ENCODE data around the gene TMEM18. TPM values are rescaled to one million over a fixed set of nuclear protein-coding genes. Genes with fewer than 3 reads are reported as not detected.

Gene TMEM18
- total and polyA plus RNA-seq, 4 donors: 17.8 to 26.2 (median 22.0) TPM

GRCh38 chr2:665340-666073, 11.7 kb downstream of the TMEM18 start:
- intact Hi-C loops (cut with DNase I): no loop called here
- ATAC-seq (ENCODE audit: low FRiP score) (no peak), DNase-seq (no peak)
- no peaks in the 10 kb centered on the region for H3K27me3 ChIP-seq (ENCODE audit: control insufficient read depth in 1 of 2, insufficient read depth in 2 of 2, low read length in 1 of 2)
- H3K9me3 ChIP-seq (ENCODE audit: control insufficient read depth, low read length): peaks cover 9% of the 10 kb centered on the region
- 99% methylated on average over 4 of the region's 4 CpGs for WGBS, 2 donors
- H3K4me1 ChIP-seq (ENCODE audit: control insufficient read depth in 1 of 2, insufficient read depth in 2 of 2, low read length in 2 of 2): no peaks in the 10 kb centered on the region
- H3K36me3 ChIP-seq (ENCODE audit: control insufficient read depth in 1 of 2, insufficient read depth in 2 of 2, low read length in 1 of 2): peaks cover 3 to 10% of the 10 kb centered on the region in 2 donors
- H3K27ac ChIP-seq (ENCODE audit: low read depth in 1 of 2, low read length in 2 of 2): no peak overlapping the region
- H3K4me3 ChIP-seq (ENCODE audit: low read length in 2 of 2): no peak overlapping the region

- H3K27ac ChIP-seq (ENCODE audit: low read depth in 1 of 2, low read length in 2 of 2): no peak overlapping the region
- intact Hi-C loops (cut with DNase I): no loop called here
- ATAC-seq (ENCODE audit: low FRiP score) (no peak), DNase-seq (no peak)
- peaks cover 3 to 10% of the 10 kb centered on the region in 2 donors for H3K36me3 ChIP-seq (ENCODE audit: control insufficient read depth in 1 of 2, insufficient read depth in 2 of 2, low read length in 1 of 2)
- H3K9me3 ChIP-seq (ENCODE audit: control insufficient read depth, low read length): peaks cover 9% of the 10 kb centered on the region
- no peak overlapping the region for H3K4me3 ChIP-seq (ENCODE audit: low read length in 2 of 2)
- H3K4me1 ChIP-seq (ENCODE audit: control insufficient read depth in 1 of 2, insufficient read depth in 2 of 2, low read length in 2 of 2): no peaks in the 10 kb centered on the region
- 92 to 95% methylated on average over 3 of the region's 3 CpGs for WGBS, 2 donors
- H3K27me3 ChIP-seq (ENCODE audit: control insufficient read depth in 1 of 2, insufficient read depth in 2 of 2, low read length in 1 of 2): no peaks in the 10 kb centered on the region
These were observed 13.1 kb downstream of the TMEM18 start for GRCh38 chr2:664063-664462.

GRCh38 chr2:663221-663620, 14.0 kb downstream of the TMEM18 start:
- Histone ChIP-seq H3K4me3 (ENCODE audit: low read length in 2 of 2) (no peak overlapping the region), H3K36me3 (ENCODE audit: control insufficient read depth in 1 of 2, insufficient read depth in 2 of 2, low read length in 1 of 2) (peaks cover 3 to 8% of the 10 kb centered on the region in 2 donors), H3K27me3 (ENCODE audit: control insufficient read depth in 1 of 2, insufficient read depth in 2 of 2, low read length in 1 of 2) (no peaks in the 10 kb centered on the region), H3K4me1 (ENCODE audit: control insufficient read depth in 1 of 2, insufficient read depth in 2 of 2, low read length in 2 of 2) (no peaks in the 10 kb centered on the region), H3K27ac (ENCODE audit: low read depth in 1 of 2, low read length in 2 of 2) (no peak overlapping the region), H3K9me3 (ENCODE audit: control insufficient read depth, low read length) (peaks cover 9% of the 10 kb centered on the region)
- intact Hi-C loops (cut with DNase I): no loop called here
- DNase-seq (no peak), ATAC-seq (ENCODE audit: low FRiP score) (no peak)
- 81 to 88% methylated on average over 13 of the region's 13 CpGs for WGBS, 2 donors

- ATAC-seq (ENCODE audit: low FRiP score): peak; percentile 11
- 86 to 87% methylated on average over 12 of the region's 12 CpGs for WGBS, 2 donors
These were observed 15.9 kb downstream of the TMEM18 start for GRCh38 chr2:661360-661635.

GRCh38 chr2:660586-661359, 16.4 kb downstream of the TMEM18 start:
- Histone ChIP-seq H3K9me3 (ENCODE audit: control insufficient read depth, low read length) (peaks cover 4% of the 10 kb centered on the region), H3K27me3 (ENCODE audit: control insufficient read depth in 1 of 2, insufficient read depth in 2 of 2, low read length in 1 of 2) (no peaks in the 10 kb centered on the region), H3K36me3 (ENCODE audit: control insufficient read depth in 1 of 2, insufficient read depth in 2 of 2, low read length in 1 of 2) (peaks cover 0 to 2% of the 10 kb centered on the region in 2 donors), H3K27ac (ENCODE audit: low read depth in 1 of 2, low read length in 2 of 2) (no peak overlapping the region), H3K4me3 (ENCODE audit: low read length in 2 of 2) (no peak overlapping the region), H3K4me1 (ENCODE audit: control insufficient read depth in 1 of 2, insufficient read depth in 2 of 2, low read length in 2 of 2) (no peaks in the 10 kb centered on the region)
- ATAC-seq (ENCODE audit: low FRiP score): peak; percentile 46
- intact Hi-C loops (cut with DNase I): no loop called here
- 43 to 50% methylated on average over 28 to 29 of the region's 29 CpGs for WGBS, 2 donors
- DNase-seq: no peak

More at GRCh38 chr2:661360-661635, 15.9 kb downstream of the TMEM18 start:
- Histone ChIP-seq H3K9me3 (ENCODE audit: control insufficient read depth, low read length) (peaks cover 9% of the 10 kb centered on the region), H3K4me3 (ENCODE audit: low read length in 2 of 2) (no peak overlapping the region), H3K36me3 (ENCODE audit: control insufficient read depth in 1 of 2, insufficient read depth in 2 of 2, low read length in 1 of 2) (peaks cover 2 to 6% of the 10 kb centered on the region in 2 donors), H3K27ac (ENCODE audit: low read depth in 1 of 2, low read length in 2 of 2) (no peak overlapping the region), H3K27me3 (ENCODE audit: control insufficient read depth in 1 of 2, insufficient read depth in 2 of 2, low read length in 1 of 2) (no peaks in the 10 kb centered on the region), H3K4me1 (ENCODE audit: control insufficient read depth in 1 of 2, insufficient read depth in 2 of 2, low read length in 2 of 2) (no peaks in the 10 kb centered on the region)
- intact Hi-C loops (cut with DNase I): no loop called here
- no peak for DNase-seq

GRCh38 chr2:660029-660428, 17.2 kb downstream of the TMEM18 start:
- Histone ChIP-seq H3K4me1 (ENCODE audit: control insufficient read depth in 1 of 2, insufficient read depth in 2 of 2, low read length in 2 of 2) (no peaks in the 10 kb centered on the region), H3K4me3 (ENCODE audit: low read length in 2 of 2) (no peak overlapping the region), H3K27me3 (ENCODE audit: control insufficient read depth in 1 of 2, insufficient read depth in 2 of 2, low read length in 1 of 2) (no peaks in the 10 kb centered on the region), H3K27ac (ENCODE audit: low read depth in 1 of 2, low read length in 2 of 2) (no peak overlapping the region), H3K36me3 (ENCODE audit: control insufficient read depth in 1 of 2, insufficient read depth in 2 of 2, low read length in 1 of 2) (peaks cover 0 to 2% of the 10 kb centered on the region in 2 donors), H3K9me3 (ENCODE audit: control insufficient read depth, low read length) (no peaks in the 10 kb centered on the region)
- DNase-seq (no peak), ATAC-seq (ENCODE audit: low FRiP score) (no peak)
- intact Hi-C loops (cut with DNase I): no loop called here
- WGBS, 2 donors: 82 to 83% methylated on average over 12 of the region's 12 CpGs

GRCh38 chr2:658426-658825, 18.8 kb downstream of the TMEM18 start:
- no peaks in the 10 kb centered on the region for H3K27me3 ChIP-seq (ENCODE audit: control insufficient read depth in 1 of 2, insufficient read depth in 2 of 2, low read length in 1 of 2)
- intact Hi-C loops (cut with DNase I): no loop called here
- DNase-seq (no peak), ATAC-seq (ENCODE audit: low FRiP score) (no peak)
- no peaks in the 10 kb centered on the region for H3K9me3 ChIP-seq (ENCODE audit: control insufficient read depth, low read length)
- no peaks in the 10 kb centered on the region for H3K36me3 ChIP-seq (ENCODE audit: control insufficient read depth in 1 of 2, insufficient read depth in 2 of 2, low read length in 1 of 2)
- H3K4me3 ChIP-seq (ENCODE audit: low read length in 2 of 2): no peak overlapping the region
- H3K27ac ChIP-seq (ENCODE audit: low read depth in 1 of 2, low read length in 2 of 2): no peak overlapping the region
- 92 to 93% methylated on average over 8 of the region's 8 CpGs for WGBS, 2 donors
- H3K4me1 ChIP-seq (ENCODE audit: control insufficient read depth in 1 of 2, insufficient read depth in 2 of 2, low read length in 2 of 2): no peaks in the 10 kb centered on the region

GRCh38 chr2:657766-658165, 19.4 kb downstream of the TMEM18 start:
- H3K27me3 ChIP-seq (ENCODE audit: control insufficient read depth in 1 of 2, insufficient read depth in 2 of 2, low read length in 1 of 2): no peaks in the 10 kb centered on the region
- 83 to 84% methylated on average over 6 of the region's 6 CpGs for WGBS, 2 donors
- ATAC-seq (ENCODE audit: low FRiP score) (no peak), DNase-seq (no peak)
- no peaks in the 10 kb centered on the region for H3K4me1 ChIP-seq (ENCODE audit: control insufficient read depth in 1 of 2, insufficient read depth in 2 of 2, low read length in 2 of 2)
- H3K36me3 ChIP-seq (ENCODE audit: control insufficient read depth in 1 of 2, insufficient read depth in 2 of 2, low read length in 1 of 2): no peaks in the 10 kb centered on the region
- no peaks in the 10 kb centered on the region for H3K9me3 ChIP-seq (ENCODE audit: control insufficient read depth, low read length)
- H3K4me3 ChIP-seq (ENCODE audit: low read length in 2 of 2): no peak overlapping the region
- H3K27ac ChIP-seq (ENCODE audit: low read depth in 1 of 2, low read length in 2 of 2): no peak overlapping the region
- intact Hi-C loops (cut with DNase I): no loop called here

- ATAC-seq (ENCODE audit: low FRiP score): no peak
- no peak overlapping the region for H3K27ac ChIP-seq (ENCODE audit: low read depth in 1 of 2, low read length in 2 of 2)
- H3K36me3 ChIP-seq (ENCODE audit: control insufficient read depth in 1 of 2, insufficient read depth in 2 of 2, low read length in 1 of 2): no peaks in the 10 kb centered on the region
- no peaks in the 10 kb centered on the region for H3K9me3 ChIP-seq (ENCODE audit: control insufficient read depth, low read length)
- no peak overlapping the region for H3K4me3 ChIP-seq (ENCODE audit: low read length in 2 of 2)
- intact Hi-C loops (cut with DNase I): no loop called here
- no peak for DNase-seq
- 88 to 93% methylated on average over 5 of the region's 5 CpGs for WGBS, 2 donors
- H3K4me1 ChIP-seq (ENCODE audit: control insufficient read depth in 1 of 2, insufficient read depth in 2 of 2, low read length in 2 of 2): no peaks in the 10 kb centered on the region
- no peaks in the 10 kb centered on the region for H3K27me3 ChIP-seq (ENCODE audit: control insufficient read depth in 1 of 2, insufficient read depth in 2 of 2, low read length in 1 of 2)
These were observed 20.5 kb downstream of the TMEM18 start for GRCh38 chr2:656676-657075.

Measured in aorta (tissue), 5 donors.